D721Med (cell line): ENCODE data around the gene KCNIP4.
A peak's percentile ranks its signal among the peaks of the same experiment; 100 is the strongest.

Experiments used
- DNase-seq: peaks from one replicate; pipeline ENCODE4 v3.0.0; 2011; ENCODE audit warnings: low spot score; ENCODE audit not compliant: insufficient read length
- FAIRE-seq: peaks from 2 replicates; lab custom pipeline; 2011; peaks lifted over from hg19 to GRCh38; lab: Jason Lieb, UNC
- TF ChIP-seq, protein P1 (sequence below): IDR thresholded peaks from 2 replicates; pipeline ENCODE4 v1.5.1; 2012; ENCODE audit warnings: mild to moderate bottlenecking, control low read depth; ENCODE audit not compliant: insufficient read depth; ENCODE audit errors: missing control alignments

Gene KCNIP4

DNA sequence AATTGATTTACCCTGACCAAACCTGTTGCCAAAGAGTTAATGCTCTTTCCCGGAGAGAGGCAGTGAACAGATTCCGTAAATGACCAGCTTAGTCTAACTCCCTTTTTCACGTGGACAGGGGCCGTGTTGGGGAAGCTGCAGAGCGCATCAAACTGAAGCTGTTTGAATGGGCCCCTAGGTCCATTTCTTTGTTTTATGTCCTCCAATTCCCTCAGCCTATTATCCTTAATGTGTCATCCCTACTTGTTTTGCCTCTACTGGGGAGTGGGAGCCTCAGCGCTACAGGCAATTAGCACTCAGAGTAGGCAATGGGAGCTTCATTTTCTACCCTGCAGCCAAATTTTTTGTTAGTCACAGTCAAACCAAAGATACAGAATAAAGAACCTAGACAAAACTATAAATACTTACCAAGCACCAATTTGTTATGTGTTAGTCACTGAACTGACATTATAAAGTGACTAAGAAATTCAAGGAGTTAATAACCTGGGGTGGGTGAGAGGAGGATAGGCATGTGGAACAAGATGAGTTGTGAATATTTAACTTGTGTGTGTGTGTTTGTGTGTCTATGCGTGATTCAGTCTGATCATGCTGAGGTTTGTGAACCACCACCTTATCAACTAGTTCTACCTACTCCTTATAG lies 830.9 kb downstream of the KCNIP4 start:
- DNase-seq (no peak), FAIRE-seq (no peak)
- TF ChIP-seq, protein P1, sequence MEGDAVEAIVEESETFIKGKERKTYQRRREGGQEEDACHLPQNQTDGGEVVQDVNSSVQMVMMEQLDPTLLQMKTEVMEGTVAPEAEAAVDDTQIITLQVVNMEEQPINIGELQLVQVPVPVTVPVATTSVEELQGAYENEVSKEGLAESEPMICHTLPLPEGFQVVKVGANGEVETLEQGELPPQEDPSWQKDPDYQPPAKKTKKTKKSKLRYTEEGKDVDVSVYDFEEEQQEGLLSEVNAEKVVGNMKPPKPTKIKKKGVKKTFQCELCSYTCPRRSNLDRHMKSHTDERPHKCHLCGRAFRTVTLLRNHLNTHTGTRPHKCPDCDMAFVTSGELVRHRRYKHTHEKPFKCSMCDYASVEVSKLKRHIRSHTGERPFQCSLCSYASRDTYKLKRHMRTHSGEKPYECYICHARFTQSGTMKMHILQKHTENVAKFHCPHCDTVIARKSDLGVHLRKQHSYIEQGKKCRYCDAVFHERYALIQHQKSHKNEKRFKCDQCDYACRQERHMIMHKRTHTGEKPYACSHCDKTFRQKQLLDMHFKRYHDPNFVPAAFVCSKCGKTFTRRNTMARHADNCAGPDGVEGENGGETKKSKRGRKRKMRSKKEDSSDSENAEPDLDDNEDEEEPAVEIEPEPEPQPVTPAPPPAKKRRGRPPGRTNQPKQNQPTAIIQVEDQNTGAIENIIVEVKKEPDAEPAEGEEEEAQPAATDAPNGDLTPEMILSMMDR = no peak

DNA sequence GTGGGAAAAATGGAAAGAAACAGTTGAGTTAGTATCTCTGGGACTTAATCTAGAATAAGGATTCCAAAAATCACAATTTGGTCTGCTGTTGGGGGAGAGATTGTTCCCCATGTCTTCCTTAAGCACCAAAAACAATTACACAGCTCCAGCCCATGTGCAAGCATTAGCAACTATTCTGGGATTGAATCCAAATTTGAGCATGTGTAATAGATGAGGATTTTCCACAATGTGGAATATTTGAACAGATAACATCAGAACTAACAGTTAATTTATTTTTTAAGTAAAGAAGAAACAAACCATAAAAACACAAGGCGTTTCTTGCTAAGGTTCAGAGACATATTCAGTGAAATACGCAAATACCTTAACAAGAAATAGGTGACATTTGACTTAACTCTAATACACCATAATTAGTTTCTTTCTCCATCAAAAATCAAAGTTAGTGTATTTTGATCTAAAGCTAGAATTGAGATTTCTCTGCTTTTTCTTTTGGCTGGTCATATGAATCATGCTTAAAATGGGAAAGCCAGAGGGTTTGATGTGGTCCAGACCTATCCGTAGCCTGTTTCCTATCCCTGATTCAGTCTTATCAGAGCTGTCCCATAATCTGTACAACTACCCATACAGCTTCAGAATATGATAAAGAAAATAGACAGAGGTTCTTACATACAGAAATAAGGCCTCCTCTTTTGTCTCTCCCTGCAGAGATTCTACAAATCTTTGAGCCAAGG lies 834.9 kb downstream of the KCNIP4 start:
- FAIRE-seq = no peak
- DNase-seq = no peak
- TF ChIP-seq, protein P1 = no peak

DNA sequence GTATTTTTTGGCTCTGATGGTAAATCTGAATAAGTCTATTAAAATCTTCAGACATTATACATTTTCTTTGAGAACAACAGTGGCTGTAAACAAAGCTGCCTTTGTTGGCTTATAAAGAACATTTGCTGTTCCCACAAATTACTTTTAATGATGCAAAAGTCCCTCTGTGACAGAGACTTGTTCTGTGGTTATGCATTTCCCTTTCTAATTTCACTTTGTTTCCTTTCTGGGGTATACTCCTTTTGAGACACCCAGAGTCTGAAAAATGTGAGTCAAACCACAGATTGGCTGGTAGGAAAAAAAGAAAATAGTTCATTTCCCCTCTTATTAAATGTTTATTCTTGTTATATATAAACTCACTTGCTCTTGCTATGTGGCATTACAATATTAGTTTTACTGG lies 845.9 kb downstream of the KCNIP4 start:
- FAIRE-seq (no peak), DNase-seq (no peak)
- TF ChIP-seq, protein P1 = no peak

DNA sequence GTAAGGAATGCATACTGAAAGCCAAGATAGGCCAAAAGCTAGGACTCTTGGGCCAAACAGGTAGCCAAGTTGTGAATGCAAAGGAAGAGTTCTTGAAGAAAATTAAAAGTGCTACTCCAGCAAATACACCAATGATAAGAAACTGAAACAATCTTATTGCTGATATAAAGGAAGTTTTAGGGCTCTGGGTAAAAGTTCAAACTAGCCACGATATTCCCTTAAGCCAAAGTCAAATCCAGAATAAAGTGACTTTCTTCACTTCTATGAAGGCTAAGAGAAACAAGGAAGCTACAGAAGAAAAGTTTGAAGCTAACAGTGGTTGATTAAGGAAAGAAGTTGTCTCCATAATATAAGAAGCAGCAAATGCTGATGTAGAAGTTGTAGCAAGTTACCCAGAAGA lies 850.7 kb downstream of the KCNIP4 start:
- TF ChIP-seq, protein P1 = no peak
- FAIRE-seq (no peak), DNase-seq (no peak)

DNA sequence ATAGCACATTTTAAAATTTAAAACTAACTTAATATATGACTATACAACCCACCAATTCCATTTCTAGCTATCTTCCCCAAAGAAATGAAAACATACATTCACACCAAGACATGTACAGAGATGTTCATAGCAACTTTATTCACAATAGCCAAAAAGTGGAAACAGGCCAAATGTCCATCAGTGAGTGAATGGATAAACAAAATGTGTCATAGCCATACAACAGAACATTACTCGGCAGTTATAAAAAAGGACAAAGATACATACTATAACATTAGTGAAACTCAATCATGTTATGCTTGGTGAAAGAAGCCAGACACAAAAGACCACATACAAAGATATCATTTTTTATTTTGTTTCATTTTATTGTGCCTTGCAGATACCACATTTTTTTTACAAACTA lies 851.5 kb downstream of the KCNIP4 start:
- TF ChIP-seq, protein P1 = no peak
- peak; percentile 44 for FAIRE-seq
- no peak for DNase-seq

DNA sequence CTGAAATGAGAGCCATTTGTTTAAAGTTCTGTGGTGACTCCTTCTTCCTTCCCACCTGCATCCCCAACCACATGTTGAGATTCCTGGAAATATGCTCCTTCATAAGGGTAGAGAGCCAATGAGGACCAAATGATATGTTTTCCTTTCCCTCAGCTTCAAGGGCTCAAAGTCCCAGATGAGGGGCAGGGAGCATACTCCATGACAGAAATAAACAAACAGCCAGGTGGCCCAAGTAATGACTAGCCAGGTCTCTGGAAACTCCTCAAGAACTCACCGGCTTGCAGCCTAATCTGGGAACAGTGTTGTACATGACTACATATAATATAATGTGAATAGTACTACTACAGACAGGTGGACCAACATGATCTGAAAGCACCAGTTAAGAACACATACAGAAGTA lies 856.0 kb downstream of the KCNIP4 start:
- TF ChIP-seq, protein P1 = no peak
- FAIRE-seq (no peak), DNase-seq (no peak)
